Middle frontal gyrus (tissue), 1 donor: ENCODE data around the gene PLCL2.

Experiments used
- DNase-seq: peaks from one replicate; pipeline ENCODE4 v3.0.0-alpha.2; 2015; ENCODE audit warnings: low spot score; ENCODE audit errors: extremely low spot score

PLCL2 gene

GRCh38 chr3:16913264-16913580, 28.5 kb downstream of the PLCL2 start:
- no peak for DNase-seq

GRCh38 chr3:16916840-16917239, 32.1 kb downstream of the PLCL2 start:
- no peak for DNase-seq

GRCh38 chr3:16917256-16917935, 32.6 kb downstream of the PLCL2 start:
- no peak for DNase-seq

DNA sequence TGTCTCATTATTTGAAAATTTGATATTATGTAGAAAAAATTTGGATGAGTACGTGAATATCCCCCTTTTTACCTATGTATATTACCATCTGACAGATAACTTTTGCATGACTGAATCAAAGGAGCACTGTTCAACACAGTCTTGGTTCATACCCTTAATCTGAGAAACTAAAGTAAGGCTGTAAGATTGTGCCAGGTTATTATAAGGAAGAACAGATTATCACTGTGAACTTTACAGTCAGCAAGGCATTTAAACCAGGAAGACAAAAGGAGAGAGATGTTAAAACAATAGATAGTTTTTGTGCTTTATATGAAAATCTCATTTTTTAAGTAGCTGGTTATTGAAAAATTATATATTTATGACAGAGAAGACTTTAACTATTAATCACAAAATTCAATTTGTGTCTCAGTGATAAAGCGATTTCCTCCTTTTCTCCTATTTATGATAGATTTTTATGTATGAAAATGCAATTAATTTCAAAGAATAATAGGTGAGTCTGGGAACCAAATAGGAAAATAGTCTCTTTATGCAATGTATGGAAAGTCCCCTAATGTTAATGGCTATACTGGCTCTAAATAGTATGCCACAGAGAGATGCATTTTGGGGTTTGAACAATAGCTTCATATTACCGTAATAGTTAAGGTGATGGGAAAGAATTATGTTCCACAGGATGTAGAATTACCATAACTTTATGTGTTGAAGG, 33.4 kb downstream of the PLCL2 start:
- DNase-seq: no peak

DNA sequence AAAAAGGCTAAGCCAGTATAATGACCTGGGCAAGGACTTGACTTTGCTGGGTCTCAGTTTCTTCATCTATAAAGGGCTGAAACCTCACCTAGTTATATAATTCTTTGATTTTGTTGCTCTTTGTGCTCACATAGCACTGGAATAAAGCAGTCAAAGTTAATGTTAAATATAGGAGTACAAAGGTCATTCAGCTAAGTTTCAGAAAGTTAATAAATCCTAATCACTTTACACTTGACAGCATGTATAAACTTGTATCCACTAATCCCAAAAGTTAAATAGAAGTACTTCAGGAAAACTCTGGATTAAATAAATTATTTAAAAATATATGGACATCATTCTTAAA, 33.9 kb downstream of the PLCL2 start:
- no peak for DNase-seq

- DNase-seq: no peak
These were observed 38.4 kb downstream of the PLCL2 start for GRCh38 chr3:16923112-16923511.

- DNase-seq: no peak
These were observed 42.7 kb downstream of the PLCL2 start for GRCh38 chr3:16927485-16927884.

DNA sequence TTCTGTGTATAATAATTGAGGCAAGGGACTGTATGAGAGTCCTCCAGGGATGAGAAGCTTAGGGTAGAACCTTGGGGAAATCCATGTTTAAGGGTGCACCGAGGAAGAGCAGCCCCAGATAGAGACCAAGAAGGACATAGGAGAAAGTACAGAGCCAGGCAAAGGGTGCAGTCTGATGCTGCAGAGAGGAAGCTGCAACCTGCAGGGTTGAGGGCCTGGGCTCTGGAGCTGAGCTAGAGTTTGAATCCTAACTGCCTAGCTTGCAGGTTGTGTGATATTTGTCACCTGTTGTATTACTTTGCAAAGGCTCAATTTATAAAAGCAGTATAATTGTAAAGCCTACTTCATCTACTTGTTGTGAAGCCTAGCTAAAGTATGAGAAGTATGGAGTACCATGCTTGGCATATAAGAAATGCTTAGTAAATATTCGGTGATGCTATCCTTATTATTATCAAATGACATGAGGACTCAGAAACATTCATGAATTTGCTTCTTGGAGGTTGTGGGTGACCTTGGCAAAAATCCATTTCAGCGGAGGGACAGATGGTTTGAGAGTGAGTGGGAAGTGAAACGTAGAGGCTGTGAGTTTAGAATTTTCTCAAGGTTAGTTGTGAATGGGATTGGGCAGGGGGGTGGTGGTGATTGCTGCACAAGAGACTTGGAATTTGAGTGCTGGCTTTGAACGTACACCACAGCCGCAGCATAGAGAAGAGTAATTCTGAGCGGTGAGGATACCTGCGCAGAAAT, 43.8 kb downstream of the PLCL2 start:
- no peak for DNase-seq

GRCh38 chr3:16929311-16929710, 44.6 kb downstream of the PLCL2 start:
- DNase-seq: no peak

DNA sequence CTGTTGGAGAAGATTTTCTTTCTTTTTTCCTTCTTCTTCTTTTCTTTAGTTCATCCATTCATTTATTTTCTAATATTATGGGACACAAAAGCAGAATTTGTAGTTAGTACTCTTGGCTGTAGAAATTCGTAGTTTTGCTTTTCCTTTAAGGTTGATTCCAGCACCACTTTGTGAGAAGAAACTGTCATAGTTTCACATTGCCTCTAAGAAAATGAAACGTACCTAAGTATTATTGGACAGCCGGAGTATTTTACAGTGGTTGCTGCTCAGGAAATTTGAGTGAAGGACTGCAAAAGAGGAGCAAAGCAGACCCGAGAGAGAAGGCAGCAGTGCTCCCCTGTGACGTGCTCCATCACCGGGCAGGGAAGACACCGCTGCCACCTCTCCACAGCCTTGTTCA, 48.1 kb downstream of the PLCL2 start:
- no peak for DNase-seq

DNA sequence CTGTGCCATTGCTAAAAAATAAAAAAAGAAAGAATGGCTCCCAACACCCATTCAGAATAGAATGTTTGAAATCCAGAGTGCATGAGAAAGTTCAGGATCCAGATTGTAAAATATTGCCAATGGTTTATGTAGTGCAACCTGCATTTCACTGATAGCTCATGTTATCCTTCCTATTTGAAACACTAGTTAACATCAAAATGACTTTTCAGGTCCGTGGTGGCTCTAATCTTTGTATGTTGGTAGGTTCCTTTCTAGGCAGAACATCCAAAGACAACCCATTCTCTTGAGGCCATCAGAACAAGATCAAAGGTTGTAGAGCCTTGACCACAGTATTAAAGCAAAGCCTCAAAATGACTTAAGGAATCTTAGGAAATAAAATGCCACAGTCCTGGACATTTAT, 51.0 kb downstream of the PLCL2 start:
- no peak for DNase-seq

DNA sequence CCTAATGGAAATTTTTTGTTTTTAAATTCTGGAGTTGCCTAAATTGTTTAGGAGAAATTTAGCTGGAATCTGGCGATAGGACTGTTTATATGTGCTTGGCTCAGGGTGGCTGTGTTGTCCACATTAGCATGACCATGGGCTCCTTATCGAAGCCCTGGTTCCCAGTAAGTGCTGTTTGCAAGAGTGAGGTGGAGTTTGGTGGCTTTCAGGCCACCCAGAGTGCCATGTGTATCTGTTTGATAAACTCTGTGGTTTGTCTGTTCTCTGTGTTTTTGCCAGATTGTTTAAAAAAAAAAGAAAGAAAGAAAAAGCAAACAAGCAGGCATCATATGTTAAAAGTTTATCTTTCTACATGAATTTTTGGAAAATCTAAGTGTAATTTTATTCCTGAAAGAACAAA, 51.5 kb downstream of the PLCL2 start:
- DNase-seq: no peak

- no peak for DNase-seq
These were observed 52.0 kb downstream of the PLCL2 start for GRCh38 chr3:16936676-16937230.

DNA sequence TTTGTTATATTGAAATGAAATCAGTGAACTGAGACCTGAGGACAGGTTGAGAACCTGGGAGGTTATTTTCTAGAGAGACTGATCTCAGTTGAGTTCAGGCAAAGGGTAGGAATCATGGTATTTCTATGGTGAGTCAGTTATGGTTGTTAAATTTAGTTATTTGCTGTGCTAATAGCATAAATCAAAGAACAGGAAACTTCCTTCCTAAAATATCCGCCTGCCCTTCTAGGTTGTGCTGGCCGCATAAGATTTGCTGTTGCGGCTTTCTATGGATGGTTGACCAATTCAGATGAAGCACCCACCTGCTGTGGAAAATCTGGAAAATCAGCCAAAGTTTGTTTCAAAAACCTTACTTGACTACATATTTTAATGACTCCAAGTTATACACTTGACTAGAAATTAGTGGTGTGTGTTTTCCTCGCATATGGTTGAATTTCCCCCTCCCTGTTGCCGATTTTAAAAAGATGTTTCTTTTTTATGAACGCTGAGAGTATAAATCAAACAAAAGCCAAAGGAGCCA, 52.6 kb downstream of the PLCL2 start:
- no peak for DNase-seq

DNA sequence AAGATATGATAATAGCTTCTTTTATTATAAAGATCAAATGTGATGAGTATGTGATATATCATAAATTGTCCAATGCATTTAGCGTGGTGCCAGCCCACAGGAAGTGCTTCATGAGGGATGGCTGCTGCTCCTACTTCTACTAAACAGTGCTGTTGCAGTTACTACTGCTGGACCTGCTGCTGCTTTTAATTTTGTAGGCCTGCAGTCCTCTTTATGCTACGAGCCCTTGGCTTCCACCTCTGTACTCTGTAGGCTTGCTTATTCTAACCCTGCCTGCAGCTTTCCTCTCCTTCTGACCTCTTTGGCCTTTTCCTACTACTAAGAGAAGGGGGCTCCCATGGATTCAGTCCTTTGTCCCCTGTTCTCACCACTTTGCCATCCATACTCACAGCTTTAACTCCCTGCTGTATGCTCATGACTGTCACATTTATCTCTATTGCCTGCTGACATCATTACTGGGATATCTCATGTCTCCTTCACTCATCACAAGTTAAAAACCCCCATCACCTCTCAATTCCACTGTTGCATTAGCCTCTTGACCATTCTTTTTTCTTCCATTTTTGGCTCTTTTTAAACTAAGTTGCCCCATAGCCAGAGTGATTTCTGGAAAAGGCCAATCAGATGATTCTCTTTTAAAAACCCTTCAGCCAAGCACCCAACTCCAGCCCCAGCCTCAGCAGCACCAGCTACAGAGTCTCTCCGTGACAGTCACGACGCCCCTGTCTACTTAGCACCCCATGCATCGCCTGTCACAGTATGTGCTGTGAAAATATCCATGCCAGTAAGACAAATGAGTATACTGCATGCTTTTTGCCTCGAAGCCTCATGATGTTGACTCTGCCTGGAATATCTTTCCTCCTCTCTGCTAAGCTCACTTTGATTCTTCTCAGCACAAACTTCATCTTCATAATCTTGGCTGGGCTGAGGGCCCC, 56.3 kb downstream of the PLCL2 start:
- no peak for DNase-seq

DNA sequence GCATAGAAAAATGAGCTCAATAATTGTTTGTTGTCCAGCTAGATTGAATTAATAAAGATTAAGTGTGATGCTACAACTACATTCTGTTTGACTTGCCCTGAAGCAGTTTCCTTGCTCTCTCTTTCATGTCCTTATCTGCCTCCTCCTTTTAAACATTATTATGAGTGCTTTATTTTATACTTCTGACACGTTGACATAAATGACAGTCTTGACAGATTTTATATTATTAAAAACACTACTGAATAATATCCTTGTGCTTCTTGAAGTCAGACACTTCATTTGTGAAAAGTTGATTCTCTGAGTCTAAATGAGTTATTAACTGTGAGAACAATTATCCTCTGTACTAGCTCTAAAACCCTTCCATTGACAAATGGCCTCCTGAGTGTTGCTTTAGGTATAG, 58.2 kb downstream of the PLCL2 start:
- no peak for DNase-seq

DNA sequence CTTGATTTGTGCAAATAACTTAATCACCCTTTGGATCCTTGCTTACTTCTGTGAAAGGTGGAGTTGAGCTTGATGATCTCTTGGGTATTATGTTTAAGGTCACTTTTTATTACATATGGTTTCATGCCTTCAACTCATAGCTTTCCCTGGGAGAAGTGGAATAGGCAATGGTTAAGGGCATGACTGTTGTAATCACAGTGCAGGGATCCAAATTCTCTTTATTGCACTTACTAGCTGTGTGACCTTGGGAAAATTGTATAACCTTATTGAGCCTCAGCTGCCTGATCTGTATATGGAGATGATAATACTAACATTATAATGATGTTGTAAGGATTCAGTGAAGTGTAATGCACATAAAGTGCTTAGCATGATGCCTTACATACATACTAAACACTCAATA, 59.1 kb downstream of the PLCL2 start:
- no peak for DNase-seq

- DNase-seq: no peak
These were observed 59.6 kb downstream of the PLCL2 start for GRCh38 chr3:16944356-16944755.

DNA sequence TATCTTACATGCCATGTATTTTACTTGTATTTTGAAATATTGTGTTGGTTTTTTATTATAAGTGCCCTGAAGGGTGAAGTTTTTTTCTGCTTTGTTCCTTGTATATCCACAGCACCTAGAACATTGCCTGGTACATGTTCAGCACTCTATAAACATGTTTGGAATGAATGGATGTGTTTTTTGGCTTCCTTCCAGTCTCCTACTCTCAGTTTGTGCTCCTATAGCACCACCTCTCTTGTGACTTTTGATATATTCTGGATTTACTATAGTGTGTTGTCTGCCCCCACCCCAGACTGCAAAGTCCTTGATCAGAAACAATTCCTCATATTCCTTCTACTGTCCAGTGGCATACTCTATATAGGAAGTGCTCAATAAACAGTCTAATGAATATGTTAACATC, 60.6 kb downstream of the PLCL2 start:
- DNase-seq: no peak

- DNase-seq: no peak
These were observed 65.5 kb downstream of the PLCL2 start for GRCh38 chr3:16950282-16950681.

DNA sequence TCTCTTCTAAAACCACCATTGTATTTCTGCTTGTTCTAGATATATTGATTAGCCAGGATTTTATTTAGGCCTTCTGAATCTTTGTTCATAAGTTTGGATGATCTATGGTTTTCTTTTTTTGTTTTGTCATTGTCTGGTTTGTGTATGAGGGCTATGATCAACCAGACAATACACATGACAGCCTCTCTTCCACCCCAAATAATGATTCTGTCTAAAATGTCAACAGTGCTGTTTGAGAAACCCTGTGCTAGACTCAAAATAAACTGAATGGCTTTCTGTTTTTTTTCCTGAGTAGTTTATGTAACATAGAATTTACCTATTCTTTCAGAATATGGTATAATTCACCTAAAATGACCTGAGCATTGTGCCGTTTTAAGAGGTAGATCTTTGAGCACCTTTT, 66.1 kb downstream of the PLCL2 start:
- DNase-seq: no peak
